Measurements from ENCODE around the gene USP32. TPM values are rescaled to one million over a fixed set of nuclear protein-coding genes. Genes with fewer than 3 reads are reported as not detected.

The USP32 gene
- total and polyA plus RNA-seq, 8 donors: 7.7 to 25.5 (median 15.8) TPM

GRCh38 chr17:60153606-60154390, 238.1 kb downstream of the USP32 start:
- Histone ChIP-seq H3K27me3 (peaks cover 0 to 9% (median 3%) of the 10 kb centered on the region in 4 donors), H3K36me3 (no peaks in the 10 kb centered on the region), H3K4me1 (peaks cover 0 to 7% (median 0%) of the 10 kb centered on the region in 3 donors), H3K27ac (no peak overlapping the region), H3K9me3 (no peaks in the 10 kb centered on the region), H3K4me3 (no peak overlapping the region)
- ATAC-seq: peak in 1 of 4 donors; percentile 7
- peak in 2 of 6 donors; percentile 31 to 41 for DNase-seq
- no peak for FAIRE-seq
- intact Hi-C loops (cut with DNase I): no loop called here
- no peak for TF ChIP-seq CTCF (IDR thresholded peaks at IDR 0.05)
- 57 to 61% methylated on average over 12 of the region's 12 CpGs for WGBS, 2 donors

GRCh38 chr17:60151355-60151754, 240.6 kb downstream of the USP32 start:
- intact Hi-C loops (cut with DNase I): no loop called here
- no peak for TF ChIP-seq CTCF (IDR thresholded peaks at IDR 0.05)
- H3K27ac ChIP-seq: peak overlapping the region in 3 of 4 donors; percentile 12 to 22 (median 17)
- H3K9me3 ChIP-seq: no peaks in the 10 kb centered on the region
- H3K4me1 ChIP-seq: peaks cover 0 to 7% (median 0%) of the 10 kb centered on the region in 3 donors
- peaks cover 0 to 9% (median 3%) of the 10 kb centered on the region in 4 donors for H3K27me3 ChIP-seq
- no peak for ATAC-seq
- no peak for DNase-seq
- no peaks in the 10 kb centered on the region for H3K36me3 ChIP-seq
- FAIRE-seq: no peak
- peak overlapping the region in 3 of 4 donors; percentile 26 to 44 (median 33) for H3K4me3 ChIP-seq
- WGBS, 2 donors: 18 to 20% methylated on average over 5 of the region's 5 CpGs

- Histone ChIP-seq H3K4me3 (peak within 1 kb of the TSS; percentile 7 to 44 (median 30)), H3K9me3 (no peaks in the 10 kb centered on the region), H3K4me1 (peaks cover 0 to 7% (median 0%) of the 10 kb centered on the region in 3 donors), H3K27me3 (peaks cover 0 to 9% (median 3%) of the 10 kb centered on the region in 4 donors), H3K27ac (peak within 1 kb of the TSS in 2 of 4 donors; percentile 5 to 17), H3K36me3 (no peaks in the 10 kb centered on the region)
- 3 to 4% methylated on average over 57 to 81 of the region's 81 CpGs for WGBS, 2 donors
- DNase-seq: peak in 3 of 6 donors; percentile 41 to 80 (median 50)
- TF ChIP-seq CTCF (IDR thresholded peaks at IDR 0.05): no peak
- ATAC-seq: peak in 3 of 4 donors; percentile 43 to 58 (median 43)
- intact Hi-C loops (cut with DNase I): no loop called here
- no peak for FAIRE-seq
Observed at GRCh38 chr17:60149691-60150582, 242.0 kb downstream of the USP32 start, which contains the start of gene CA4. CA4 (plus strand) TSS chr17:60149973; CDS start chr17:60150035, 62 bp downstream.

- intact Hi-C loops (cut with DNase I): no loop called here
- no peaks in the 10 kb centered on the region for H3K9me3 ChIP-seq
- H3K27me3 ChIP-seq: peaks cover 0 to 9% (median 3%) of the 10 kb centered on the region in 4 donors
- H3K4me3 ChIP-seq: no peak overlapping the region
- WGBS, 2 donors: 63 to 67% methylated on average over 2 of the region's 2 CpGs
- TF ChIP-seq CTCF (IDR thresholded peaks at IDR 0.05): no peak
- H3K27ac ChIP-seq: peak overlapping the region in 1 of 4 donors; percentile 4
- ATAC-seq (no peak), DNase-seq (no peak), FAIRE-seq (no peak)
- peaks cover 0 to 7% (median 0%) of the 10 kb centered on the region in 3 donors for H3K4me1 ChIP-seq
- no peaks in the 10 kb centered on the region for H3K36me3 ChIP-seq
Observed at GRCh38 chr17:60148373-60148772, 243.6 kb downstream of the USP32 start.
